Measurements from ENCODE around the gene CRIP2.

DNA sequence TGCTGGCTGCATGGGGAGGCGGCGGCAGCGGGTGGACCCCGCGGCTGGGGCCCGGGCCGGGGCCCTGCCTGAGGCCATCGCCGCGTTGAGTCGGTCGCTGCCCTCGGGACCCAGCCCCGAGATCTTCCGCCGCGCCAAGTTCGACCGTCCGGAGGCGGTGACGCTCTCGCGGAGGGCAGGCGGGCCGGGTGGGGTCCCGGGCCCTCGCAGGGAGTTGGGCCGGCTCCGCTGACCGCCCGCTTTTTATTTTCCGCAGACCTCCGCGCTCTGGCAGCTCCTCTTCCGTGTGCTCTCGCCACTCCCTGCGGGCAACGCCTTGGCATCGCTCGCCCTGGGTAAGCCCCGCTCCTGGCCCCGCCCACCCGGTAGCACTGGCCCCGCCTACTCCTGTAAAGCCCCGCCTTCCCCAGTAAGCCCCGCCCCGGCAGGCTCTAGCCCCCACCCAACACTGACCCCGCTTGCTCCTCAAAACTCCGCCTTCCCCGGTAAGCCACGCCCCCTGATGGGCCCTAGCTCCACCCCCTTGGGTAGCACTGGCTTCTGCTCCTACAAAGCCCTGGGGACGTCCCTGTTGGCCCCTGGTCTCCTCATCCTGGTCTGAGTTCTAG, 16.8 kb downstream of the CRIP2 start:
- TF ChIP-seq, protein P1, sequence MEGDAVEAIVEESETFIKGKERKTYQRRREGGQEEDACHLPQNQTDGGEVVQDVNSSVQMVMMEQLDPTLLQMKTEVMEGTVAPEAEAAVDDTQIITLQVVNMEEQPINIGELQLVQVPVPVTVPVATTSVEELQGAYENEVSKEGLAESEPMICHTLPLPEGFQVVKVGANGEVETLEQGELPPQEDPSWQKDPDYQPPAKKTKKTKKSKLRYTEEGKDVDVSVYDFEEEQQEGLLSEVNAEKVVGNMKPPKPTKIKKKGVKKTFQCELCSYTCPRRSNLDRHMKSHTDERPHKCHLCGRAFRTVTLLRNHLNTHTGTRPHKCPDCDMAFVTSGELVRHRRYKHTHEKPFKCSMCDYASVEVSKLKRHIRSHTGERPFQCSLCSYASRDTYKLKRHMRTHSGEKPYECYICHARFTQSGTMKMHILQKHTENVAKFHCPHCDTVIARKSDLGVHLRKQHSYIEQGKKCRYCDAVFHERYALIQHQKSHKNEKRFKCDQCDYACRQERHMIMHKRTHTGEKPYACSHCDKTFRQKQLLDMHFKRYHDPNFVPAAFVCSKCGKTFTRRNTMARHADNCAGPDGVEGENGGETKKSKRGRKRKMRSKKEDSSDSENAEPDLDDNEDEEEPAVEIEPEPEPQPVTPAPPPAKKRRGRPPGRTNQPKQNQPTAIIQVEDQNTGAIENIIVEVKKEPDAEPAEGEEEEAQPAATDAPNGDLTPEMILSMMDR (conservative IDR thresholded peaks at IDR 0.05; ENCODE audit: low read depth, low read length) = no peak
- TF ChIP-seq POLR2A (IDR thresholded peaks at IDR 0.05; ENCODE audit: low read depth, low read length) = peak; percentile 63
- TF ChIP-seq RFX5 (IDR thresholded peaks at IDR 0.05; ENCODE audit: low read depth, low read length) = no peak
- no peak for TF ChIP-seq SMC3 (IDR thresholded peaks at IDR 0.05; ENCODE audit: low read depth, low read length)
- TF ChIP-seq, protein P2, sequence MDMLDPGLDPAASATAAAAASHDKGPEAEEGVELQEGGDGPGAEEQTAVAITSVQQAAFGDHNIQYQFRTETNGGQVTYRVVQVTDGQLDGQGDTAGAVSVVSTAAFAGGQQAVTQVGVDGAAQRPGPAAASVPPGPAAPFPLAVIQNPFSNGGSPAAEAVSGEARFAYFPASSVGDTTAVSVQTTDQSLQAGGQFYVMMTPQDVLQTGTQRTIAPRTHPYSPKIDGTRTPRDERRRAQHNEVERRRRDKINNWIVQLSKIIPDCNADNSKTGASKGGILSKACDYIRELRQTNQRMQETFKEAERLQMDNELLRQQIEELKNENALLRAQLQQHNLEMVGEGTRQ (IDR thresholded peaks at IDR 0.05; ENCODE audit: low read depth, low read length) = no peak
- no peak for TF ChIP-seq FOS (IDR thresholded peaks at IDR 0.05; ENCODE audit: low read depth, low read length)
- TF ChIP-seq MXI1 (IDR thresholded peaks at IDR 0.05; ENCODE audit: borderline replicate concordance, low read depth, low read length) = peak; percentile 100
- TF ChIP-seq RAD21 (IDR thresholded peaks at IDR 0.05; ENCODE audit: low read length) = no peak
- TF ChIP-seq MAZ (IDR thresholded peaks at IDR 0.05; ENCODE audit: borderline replicate concordance, low read depth, low read length) = no peak; the same call in 1 of the 2 replicates
- TF ChIP-seq MAFK (IDR thresholded peaks at IDR 0.05; ENCODE audit: low read depth, low read length) = no peak
- no peak for TF ChIP-seq BHLHE40 (IDR thresholded peaks at IDR 0.05; ENCODE audit: low read depth, low read length)
- TF ChIP-seq, protein P3, sequence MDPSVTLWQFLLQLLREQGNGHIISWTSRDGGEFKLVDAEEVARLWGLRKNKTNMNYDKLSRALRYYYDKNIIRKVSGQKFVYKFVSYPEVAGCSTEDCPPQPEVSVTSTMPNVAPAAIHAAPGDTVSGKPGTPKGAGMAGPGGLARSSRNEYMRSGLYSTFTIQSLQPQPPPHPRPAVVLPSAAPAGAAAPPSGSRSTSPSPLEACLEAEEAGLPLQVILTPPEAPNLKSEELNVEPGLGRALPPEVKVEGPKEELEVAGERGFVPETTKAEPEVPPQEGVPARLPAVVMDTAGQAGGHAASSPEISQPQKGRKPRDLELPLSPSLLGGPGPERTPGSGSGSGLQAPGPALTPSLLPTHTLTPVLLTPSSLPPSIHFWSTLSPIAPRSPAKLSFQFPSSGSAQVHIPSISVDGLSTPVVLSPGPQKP (IDR thresholded peaks at IDR 0.05; ENCODE audit: borderline replicate concordance, low read depth, low read length) = no peak
- TF ChIP-seq CHD1 (IDR thresholded peaks at IDR 0.05; ENCODE audit: low read depth, low read length) = no peak
- TF ChIP-seq NFE2L2 (IDR thresholded peaks at IDR 0.05; ENCODE audit: low read depth, low read length) = no peak
